HG02610 (cell line): ENCODE data around the gene ACSF3.
A peak's percentile ranks its signal among the peaks of the same experiment; 100 is the strongest.

ENCODE experiments used
- ATAC-seq: cut with Tn5 transposase; IDR thresholded peaks from one replicate; pipeline ENCODE4 v1.9.1; 2021; ENCODE audit warnings: mild to moderate bottlenecking, moderate library complexity; ENCODE audit not compliant: unreplicated experiment

Gene ACSF3

GRCh38 chr16:89108416-89108815 lies 14.8 kb downstream of the ACSF3 start:
- no peak for ATAC-seq

GRCh38 chr16:89110641-89111040 lies 17.0 kb downstream of the ACSF3 start:
- ATAC-seq: no peak

DNA sequence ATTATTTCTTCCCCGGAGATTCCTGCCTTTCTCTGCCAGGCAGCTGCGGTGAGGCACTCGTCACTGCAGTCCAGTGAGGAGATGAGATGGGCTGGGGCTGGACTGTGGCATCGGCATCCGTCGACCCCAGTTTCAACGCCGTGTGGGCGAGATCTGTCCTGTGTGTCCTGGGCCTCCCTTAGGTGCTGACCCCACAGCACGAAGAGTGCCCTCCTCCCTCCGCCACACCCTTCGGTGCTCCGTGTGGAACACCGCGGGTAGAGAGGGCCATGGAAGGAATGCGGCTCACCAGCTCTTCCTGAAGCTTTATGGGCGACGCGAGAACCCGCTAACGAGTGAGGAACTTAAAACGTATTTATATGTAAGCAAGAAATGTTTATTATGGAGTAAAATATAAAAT lies 17.6 kb downstream of the ACSF3 start:
- ATAC-seq: no peak

DNA sequence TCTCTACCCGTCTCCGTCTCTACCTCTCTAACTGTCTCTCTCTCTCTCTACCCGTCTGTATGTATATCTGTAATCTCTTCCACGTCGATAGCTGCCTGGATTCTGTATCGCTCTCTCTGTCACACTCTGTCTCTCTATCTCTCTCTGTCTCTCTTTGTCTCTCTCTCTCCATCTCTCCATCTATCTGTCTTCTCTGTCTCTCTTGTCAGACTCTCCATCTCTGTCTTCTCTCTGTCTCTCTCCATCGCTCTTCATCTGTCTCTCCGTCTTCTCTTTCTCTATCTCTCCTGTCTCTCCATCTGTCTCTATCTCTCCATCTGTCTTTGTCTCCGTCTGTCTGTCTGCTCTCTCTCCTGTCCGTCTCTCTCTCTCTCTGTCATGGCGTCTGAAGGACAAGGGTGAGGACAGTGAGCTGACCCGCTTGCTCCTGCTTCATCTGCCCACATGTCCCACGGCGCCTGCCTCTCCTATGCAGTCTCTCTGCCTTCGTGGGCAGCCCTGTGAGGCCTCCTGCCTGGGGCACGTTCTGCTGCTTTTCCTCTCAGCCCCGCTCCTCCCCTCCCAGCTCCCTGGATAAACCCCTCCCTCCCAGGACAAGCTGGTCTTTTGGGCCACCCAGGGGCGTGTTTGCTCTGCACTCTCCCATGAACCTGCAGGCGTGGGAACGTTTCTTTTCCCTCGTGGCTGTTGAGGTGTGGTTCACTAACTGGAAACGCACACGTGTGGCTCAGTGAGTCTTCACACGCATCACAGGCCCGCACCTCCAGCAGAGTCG lies 18.9 kb downstream of the ACSF3 start:
- ATAC-seq: no peak

GRCh38 chr16:89113152-89113547 lies 19.5 kb downstream of the ACSF3 start:
- no peak for ATAC-seq

GRCh38 chr16:89113661-89114060 lies 20.0 kb downstream of the ACSF3 start:
- no peak for ATAC-seq

DNA sequence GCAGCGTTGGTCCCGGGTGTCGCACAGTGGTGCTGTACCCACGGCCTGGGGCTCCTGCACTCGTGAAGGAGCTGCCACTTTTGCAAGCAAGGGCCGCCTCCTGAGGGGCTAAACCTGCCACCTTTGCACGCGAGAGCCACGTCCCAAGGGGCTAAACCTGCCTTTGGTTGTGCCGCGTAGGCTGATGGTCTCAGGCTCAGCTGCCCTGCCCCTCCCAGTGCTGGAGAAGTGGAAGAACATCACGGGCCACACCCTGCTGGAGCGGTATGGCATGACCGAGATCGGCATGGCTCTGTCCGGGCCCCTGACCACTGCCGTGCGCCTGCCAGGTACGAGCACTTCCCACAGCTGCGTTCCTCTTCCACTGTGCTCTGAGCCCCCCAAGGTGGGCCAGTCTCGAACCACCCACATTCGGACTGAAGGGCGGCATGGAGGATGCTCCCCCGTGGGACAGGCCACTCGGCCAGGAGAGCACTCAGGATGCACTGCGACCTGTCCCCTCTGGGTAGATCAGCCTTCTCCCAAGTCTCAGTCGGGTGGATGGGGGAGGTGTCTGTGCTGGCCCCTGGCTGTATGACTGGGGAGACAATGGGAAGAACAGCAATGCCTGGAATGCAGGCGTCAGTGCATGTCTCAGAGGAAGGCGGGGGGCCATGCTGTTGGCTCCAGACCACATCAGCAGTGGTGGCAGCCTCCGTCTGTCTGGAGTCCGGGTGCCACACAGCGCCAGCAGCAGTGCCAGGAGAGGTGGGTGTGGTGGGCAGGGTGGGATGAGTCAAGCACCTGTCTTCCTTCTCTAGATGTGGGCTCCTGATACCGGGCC lies 20.7 kb downstream of the ACSF3 start:
- no peak for ATAC-seq

- peak; percentile 71 for ATAC-seq
Observed at GRCh38 chr16:89115216-89115861, 21.7 kb downstream of the ACSF3 start.

- no peak for ATAC-seq
Observed at GRCh38 chr16:89116341-89117226, 22.9 kb downstream of the ACSF3 start.

DNA sequence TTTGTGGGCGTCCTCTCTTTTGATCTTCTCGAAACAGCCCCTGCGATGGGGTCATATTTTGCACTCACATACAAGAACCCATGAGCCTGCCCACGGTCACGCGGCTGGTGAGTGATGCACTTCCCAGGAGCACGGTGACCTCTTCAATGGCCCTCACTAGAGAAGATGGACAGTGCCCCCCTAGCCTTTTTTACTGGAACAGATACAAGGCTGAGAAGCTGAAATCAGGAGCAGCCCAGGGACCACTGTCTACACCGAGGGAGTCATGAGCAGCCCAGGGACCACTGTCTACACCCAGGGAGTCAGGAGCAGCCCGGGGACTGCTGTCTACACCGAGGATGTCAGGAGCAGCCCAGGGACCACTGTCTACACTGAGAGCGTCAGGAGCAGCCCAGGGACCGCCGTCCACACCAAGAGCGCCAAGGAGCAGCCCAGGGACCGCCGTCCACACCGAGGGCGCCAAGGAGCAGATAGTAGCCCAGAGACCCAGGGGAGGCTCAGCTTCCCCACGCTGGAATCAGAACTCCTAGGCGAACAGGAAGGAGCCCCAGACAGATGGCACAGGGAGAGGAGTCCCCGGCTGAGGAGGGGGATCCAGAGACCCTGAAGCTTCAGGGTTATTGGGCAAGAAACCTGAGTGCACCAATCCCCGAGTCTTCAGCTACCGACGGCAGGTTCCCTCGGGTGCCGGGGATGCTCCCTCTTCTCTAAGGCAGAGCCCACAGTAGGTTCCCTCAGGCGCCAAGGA lies 23.7 kb downstream of the ACSF3 start:
- ATAC-seq: no peak

GRCh38 chr16:89117975-89118289 lies 24.3 kb downstream of the ACSF3 start:
- ATAC-seq: no peak

DNA sequence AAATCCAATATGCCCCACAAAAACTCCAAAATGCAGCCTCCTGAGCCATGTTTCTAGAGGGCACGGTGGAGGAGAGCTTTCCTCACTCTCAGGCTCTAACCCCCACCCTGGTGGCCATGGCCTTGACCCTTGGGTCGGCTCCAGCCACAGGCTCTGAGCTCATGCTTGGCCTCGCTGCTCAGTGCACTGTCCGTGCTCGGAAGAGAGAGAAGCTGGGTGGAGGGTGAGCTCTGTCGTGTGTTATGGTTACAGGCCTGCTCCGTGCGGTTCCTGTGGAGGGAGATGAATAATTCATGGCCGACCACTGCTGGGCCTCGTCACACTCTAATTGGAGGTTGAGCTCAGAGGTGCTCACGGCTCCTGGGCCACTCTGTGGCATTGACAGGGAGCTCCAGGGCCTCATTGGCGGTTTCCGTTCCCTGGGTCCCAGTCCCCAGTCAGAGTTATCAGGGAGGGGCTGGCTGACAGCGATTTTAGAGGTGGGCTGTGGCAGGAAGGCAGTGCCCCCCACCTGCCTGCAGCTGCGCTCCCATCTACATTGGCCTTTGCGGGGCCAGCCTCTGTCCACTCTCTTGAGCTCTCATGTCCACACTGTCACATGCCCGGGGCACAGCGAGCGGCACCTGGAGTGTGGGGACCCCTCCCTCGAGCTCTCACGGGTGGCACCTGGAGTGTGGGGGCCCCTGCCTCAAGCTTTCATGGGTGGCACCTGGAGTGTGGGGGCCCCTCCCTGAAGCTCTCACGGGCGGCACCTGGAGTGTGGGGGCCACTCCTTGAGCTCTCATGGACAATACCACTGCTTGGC lies 24.9 kb downstream of the ACSF3 start:
- ATAC-seq: no peak

DNA sequence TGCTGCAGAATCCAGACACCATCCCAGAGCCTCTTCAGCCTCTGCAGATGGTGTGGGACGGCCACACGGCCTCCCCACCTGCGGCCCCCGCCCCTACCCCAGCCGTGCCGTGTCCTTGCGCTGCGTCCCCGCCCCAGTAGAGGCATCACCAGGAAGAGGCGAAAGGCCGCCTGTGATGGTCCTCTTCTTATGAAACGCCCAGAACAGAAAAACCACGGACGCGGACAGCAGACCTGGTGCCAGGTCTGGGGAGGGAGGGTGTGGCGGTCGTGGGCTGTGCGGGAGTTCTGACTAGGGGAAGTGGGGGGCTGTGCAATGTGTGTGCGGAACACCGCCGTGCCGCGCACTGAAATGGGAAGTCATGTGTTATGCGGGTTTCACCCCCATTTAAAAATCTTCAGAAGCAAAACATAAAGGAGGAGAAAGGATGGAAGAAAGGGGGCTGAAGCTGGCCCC lies 25.5 kb downstream of the ACSF3 start:
- ATAC-seq: no peak

DNA sequence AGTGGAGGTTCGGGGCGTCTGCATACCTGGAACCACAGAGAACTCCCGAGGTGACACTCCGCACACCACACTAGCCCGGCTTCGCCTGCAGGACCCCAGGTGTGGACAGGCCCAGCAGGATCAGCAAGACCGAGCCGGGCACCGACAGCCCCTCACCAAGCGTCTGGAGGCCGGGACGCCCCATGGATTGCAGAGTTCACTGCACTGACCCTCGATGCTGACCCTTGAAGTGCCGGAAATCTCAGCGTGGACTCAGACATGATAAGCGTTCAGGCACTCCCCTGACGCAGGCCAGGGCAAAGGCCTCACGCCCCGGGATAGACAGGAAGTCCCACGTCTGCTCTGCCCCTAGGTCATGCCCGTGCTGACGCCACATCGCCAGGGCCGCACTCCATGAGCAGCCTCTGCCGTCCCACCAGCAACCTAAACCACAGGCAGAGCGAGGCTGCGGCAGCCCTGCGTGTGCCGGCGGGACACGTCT lies 26.0 kb downstream of the ACSF3 start:
- no peak for ATAC-seq

- ATAC-seq: no peak
Observed at GRCh38 chr16:89120281-89120680, 26.6 kb downstream of the ACSF3 start.

DNA sequence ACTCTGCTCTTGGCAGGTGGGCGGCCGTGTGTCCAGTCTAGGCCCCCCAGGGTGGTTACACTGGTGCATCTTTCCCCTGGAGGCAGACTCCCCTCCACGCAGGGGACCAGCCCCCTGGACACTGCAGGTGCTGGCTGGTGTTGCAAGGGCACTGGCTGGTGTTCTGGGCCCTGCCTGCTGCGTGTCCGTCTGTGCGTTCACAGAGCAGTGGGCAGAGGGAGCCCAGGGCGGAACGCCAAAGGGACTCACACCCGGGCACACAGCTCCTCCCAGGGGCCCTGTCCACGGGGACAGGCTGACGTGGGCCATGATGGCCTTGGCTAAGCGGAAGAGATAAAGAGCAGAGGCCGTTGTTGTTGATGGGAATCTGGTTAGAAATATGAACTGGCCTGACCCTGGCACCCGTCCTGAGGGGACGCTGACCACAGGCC lies 27.3 kb downstream of the ACSF3 start:
- no peak for ATAC-seq

DNA sequence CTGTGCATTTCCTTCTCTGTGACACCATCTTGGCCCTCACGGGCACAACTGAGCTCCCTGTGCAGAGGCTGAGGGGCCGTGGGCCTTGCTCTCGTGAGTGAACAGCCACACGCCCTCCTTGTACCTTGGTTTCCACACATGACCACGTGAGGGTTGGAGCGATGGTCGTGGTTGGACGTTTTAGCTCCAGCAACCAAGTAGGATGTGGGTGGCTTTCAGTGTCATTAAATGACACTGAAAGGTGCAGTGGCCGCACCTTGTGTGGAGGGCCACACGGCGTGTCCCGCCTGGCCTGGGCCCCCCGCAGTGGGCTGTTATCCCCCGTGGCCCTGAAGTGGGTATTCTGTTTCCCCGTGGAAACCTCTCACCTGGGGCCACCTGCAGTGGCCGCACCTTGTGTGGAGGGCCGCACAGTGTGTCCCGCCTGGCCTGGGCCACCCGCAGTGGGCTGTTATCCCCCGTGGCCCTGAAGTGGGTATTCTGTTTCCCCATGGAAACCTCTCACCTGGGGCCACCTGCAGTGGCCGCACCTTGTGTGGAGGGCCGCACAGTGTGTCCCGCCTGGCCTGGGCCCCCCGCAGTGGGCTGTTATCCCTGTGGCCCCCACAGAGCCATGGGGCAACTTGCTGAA lies 28.2 kb downstream of the ACSF3 start:
- no peak for ATAC-seq

DNA sequence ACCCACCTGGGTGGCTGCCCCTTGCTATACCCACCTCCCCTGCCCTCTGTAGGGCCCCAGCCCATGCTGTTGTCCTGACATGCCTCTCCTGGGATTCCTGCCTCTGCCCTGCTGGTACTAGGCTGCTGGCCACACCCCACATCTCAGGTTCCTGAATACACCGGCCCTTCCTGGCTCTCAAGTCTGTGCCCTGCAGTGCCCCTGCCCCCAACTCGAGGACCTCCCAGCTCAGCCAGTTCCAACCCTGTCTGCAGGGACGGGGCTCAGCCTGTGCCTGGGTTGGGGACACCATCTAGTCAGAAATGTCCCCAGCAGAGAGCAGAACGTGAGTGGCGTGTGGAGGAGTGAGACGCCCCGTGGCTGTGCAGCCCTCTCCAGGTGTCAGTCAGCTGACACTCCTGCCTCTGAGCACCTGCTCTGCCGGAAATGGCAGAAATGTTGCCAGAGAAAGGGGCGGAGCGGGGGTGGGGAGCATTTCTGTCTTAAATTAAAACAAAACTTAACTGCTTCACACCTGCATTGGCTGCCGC lies 28.7 kb downstream of the ACSF3 start:
- no peak for ATAC-seq
